Stimulated activated CD4-positive, alpha-beta T cell treated with anti-CD3 and anti-CD28 coated beads, Interleukin-1b, Interleukin-23, amount 100 ng/mL, for 4 hours (primary cell): ENCODE results near the gene SPINDOC.
A peak's percentile ranks its signal among the peaks of the same experiment; 100 is the strongest.
"Not testable (repeated sequence)": the region's sequence is repeated elsewhere in the genome, so short reads cannot be mapped to it uniquely, and the experiment has no call there.

ENCODE experiments used
- DNase-seq, 2 donors: peaks; one replicate each; pipeline ENCODE4 v3.0.0-alpha.2; 2020; ENCODE audit warnings: low read depth in 2 of 2

Gene SPINDOC

GRCh38 chr11:63785823-63786222 lies 27.4 kb upstream of the SPINDOC start:
- DNase-seq: no peak

GRCh38 chr11:63791495-63792167 lies 21.6 kb upstream of the SPINDOC start:
- DNase-seq: no peak

DNA sequence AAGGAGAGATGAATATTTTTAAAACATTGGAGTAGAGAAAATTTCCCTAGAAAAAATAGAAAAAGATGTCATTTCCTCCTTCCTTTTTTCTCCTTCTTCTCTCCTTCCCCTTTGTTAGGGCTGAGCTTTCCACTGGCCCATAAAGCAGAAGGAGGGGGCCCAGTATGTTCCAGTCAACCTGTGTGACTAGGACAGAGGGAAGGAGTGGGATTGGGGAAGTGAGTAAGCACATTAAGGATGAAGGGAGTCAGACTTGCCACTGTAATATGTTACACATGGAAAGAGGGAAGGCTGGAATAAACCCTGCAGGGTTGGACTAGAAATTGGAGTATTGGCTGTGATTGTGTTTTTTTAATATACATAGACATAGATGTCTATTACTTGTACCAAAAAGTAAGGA lies 20.1 kb upstream of the SPINDOC start:
- no peak for DNase-seq

DNA sequence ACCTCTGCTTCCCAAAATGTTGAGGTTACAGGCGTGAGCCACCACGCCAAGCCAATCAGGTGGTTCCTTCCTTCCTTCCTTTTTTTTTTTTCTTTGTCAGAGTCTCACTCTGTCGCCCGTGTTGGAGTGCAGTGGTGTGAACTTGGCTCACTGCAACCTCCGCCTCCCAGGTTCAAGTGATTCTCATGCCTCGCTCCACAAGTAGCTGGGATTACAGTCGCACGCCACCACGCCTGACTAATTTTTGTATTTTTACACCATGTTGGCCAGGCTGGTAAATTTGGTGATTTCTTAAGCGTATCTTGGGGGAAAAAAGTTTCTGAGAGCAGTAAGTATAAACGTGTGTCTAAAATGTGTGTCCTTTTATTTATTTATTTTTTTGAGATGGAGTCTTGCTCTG lies 18.2 kb upstream of the SPINDOC start:
- DNase-seq: no peak

DNA sequence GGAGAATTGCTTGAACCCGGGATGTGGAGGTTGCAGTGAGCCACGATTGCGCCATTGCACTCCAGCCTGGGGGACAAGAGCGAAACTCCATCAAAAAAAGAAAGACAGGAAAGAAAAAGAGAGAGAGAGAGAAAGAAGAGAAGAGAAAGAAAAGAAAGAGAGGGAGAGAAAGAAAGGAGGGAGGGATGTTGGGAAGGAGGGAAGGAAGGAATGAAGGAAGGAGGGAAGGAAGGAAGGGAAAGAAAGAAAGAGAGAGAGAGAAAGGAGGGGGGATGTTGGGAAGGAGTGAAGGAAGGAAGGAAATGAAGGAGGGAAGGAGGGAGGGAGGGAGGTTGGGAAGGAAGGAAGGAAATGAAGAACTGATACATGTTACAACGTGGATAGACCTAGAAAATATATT lies 12.3 kb upstream of the SPINDOC start:
- DNase-seq: no peak

DNA sequence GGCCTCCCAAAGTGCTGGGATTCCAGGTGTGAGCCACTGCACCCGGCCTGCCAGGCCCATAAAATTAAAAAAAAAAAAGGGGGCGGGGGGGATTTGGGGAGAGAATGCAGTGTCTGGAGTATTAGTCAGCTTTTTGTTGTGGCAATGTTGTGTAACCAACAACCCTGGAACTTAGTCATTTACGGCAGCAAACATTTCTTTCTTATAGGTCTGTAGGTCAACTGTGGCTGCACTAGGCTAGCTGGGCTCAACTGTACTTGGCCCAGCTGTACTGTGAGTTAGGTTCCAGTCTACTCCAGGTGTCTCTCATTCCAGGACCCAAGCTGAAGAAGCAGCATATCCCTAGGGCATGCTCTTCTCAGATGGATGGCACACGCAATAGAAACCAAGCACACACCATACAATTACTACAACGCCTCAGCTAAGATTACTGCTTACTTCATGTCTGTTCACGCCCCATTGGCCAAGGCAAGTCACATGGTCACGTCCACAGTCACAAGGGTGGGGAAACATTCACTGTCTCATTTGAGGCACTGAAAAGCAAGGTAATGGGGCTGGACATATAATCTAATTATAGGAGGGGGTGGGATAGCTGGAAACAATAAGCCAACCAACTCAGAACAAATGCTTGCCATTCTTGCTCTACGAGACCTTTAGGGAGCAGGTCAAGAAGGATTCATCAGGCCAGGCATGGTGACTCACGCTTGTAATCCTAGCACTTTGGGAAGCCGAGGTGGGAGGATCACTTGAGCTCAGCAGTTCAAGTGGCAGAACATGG lies 10.4 kb upstream of the SPINDOC start:
- no peak for DNase-seq

- no peak for DNase-seq
Observed at GRCh38 chr11:63804259-63804658, 9.0 kb upstream of the SPINDOC start.

- DNase-seq: no peak
Observed at GRCh38 chr11:63805844-63806415, 7.3 kb upstream of the SPINDOC start.

DNA sequence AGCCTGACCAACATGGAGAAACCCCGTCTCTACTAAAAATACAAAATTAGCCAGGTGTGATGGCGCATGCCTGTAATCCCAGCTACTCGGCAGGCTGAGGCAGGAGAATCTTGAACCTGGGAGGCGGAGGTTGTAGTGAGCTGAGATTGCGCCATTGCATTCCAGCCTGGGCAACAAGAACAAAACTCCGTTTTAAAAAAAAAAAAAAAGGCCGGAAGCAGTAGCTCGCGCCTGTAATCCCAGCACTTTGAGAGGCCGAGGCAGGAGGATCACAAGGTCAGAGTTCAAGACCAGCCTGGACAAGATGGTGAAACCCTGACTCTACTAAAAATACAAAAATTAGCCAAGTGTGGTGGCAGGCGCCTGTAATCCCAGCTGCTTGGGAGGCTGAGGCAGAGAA lies 2.9 kb upstream of the SPINDOC start:
- not testable (repeated sequence) for DNase-seq

- no peak for DNase-seq
Observed at GRCh38 chr11:63811522-63811921, 1.7 kb upstream of the SPINDOC start.

DNA sequence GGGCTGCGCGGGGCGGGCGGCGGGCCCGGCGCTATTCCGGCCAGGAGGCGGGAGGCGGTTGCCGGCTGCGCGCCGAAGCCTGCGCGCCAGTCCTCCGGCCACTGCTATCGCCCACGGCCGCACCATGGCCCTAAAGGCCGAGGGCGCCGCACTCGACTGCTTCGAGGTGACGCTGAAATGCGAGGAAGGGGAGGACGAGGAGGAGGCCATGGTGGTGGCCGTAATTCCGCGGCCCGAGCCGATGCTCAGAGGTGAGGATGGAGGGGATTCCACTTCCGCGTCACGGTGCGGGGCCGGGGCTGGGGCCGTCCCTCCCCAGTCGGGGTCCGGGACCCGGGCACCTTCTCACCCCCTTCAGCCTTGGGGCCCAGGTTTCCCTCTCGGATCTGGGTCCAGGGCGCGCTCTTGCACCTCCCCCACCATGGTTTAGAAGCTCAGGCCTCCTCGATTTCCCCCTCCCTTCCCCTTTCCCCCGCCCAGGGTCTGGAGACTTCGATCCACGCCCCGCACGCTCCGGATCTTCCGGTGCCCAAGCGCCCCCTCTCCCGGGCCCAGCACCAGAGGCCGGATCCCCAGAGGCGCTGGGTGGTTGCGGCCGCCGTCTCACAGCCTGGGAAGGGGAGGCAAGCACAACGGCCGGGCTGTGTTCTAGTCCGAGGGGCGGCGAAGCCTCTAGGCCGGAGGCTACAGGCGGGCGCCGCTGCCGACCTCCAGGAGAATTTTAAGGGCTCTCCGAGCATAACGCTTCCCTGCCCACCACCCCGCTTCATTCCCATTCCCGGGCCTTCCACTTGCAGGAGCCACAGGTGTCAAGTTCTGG lies 517 bp downstream of the SPINDOC start:
- peak in 1 of 2 donors; percentile 32 for DNase-seq

- no peak for DNase-seq
Observed at GRCh38 chr11:63814383-63814736, 1.1 kb downstream of the SPINDOC start.

DNA sequence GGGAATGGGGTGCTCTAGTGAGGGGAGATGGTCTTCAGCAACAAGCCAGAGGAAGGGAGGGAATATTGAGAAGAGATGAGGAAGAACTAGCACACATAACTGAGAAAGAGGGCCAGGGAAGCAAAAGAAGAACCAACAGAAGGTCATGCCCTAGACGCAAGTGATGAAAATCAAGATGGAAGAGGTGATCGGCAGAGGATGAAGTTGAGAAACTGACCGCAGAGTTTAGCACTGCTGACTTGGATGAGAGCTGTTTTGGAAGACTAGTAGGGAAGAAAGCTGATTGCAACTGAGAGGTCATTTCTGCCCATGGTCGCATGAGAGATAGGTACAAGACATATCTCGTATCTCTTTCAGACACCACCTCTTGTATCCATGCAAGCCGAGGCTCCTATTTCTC lies 2.9 kb downstream of the SPINDOC start:
- DNase-seq: no peak

DNA sequence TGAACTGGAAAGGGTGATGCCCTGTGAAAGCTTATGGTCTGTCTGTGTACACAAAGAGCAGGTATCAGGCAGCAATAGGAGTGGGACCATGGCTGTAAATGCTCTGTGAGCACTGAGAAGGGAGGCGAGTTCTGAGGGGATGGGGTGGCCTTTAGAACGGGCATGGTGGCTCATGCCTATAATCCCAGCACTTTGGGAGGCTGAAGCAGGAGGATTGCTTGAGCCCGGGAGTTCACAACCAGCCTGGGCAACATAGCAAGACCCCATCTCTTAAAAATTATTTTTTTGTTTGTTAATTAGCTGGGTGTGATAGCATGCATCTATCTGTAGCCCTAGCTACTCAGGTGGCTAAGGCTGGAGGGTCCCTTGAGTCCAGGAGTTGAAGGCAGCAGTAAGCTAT lies 3.5 kb downstream of the SPINDOC start:
- DNase-seq: no peak

DNA sequence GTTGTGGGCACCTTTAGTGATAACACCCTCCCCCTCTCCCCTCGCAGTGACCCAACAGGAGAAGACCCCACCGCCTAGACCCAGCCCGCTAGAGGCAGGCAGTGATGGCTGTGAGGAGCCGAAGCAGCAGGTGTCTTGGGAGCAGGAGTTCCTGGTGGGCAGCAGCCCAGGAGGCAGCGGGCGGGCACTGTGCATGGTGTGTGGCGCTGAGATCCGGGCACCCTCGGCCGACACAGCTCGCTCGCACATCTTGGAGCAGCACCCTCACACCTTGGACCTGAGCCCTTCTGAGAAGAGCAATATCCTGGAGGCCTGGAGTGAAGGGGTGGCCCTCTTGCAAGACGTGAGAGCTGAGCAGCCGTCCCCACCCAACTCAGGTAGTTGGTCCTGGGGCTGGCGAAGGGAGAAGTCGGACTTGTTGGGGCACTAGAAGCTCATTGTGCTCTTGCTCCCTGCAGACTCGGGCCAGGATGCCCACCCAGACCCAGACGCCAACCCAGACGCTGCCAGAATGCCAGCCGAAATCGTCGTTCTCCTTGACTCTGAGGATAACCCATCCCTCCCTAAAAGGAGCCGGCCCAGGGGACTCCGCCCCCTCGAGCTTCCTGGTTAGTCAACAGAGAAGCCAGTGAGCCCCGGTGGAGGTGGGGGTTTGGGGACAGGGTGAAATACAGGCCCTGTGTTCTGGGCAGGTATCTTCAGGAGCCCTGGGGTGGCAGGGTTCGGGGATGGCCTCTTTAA lies 4.7 kb downstream of the SPINDOC start:
- no peak for DNase-seq

- DNase-seq: no peak
Observed at GRCh38 chr11:63818609-63819008, 5.4 kb downstream of the SPINDOC start.

DNA sequence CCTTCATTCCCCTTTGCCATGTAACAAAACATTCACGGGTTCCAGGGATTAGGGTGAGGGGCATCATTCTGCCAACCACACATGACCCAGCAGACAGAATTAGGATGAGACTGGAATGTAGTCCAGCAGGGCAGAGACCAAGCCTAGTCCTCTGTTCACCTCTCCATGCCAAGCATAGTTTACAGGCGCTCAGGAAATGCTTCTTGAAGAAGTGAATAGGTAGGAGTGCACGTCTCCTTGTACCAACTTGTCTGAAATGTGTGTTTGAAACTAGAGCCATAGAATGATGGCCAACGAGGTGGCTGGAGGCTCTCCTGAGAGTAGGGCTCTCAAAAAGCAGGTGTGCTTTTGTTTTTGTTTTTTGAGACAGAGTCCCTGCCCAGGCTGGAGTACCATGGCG lies 8.2 kb downstream of the SPINDOC start:
- DNase-seq: no peak

- no peak for DNase-seq
Observed at GRCh38 chr11:63826471-63827190, 13.4 kb downstream of the SPINDOC start.

DNA sequence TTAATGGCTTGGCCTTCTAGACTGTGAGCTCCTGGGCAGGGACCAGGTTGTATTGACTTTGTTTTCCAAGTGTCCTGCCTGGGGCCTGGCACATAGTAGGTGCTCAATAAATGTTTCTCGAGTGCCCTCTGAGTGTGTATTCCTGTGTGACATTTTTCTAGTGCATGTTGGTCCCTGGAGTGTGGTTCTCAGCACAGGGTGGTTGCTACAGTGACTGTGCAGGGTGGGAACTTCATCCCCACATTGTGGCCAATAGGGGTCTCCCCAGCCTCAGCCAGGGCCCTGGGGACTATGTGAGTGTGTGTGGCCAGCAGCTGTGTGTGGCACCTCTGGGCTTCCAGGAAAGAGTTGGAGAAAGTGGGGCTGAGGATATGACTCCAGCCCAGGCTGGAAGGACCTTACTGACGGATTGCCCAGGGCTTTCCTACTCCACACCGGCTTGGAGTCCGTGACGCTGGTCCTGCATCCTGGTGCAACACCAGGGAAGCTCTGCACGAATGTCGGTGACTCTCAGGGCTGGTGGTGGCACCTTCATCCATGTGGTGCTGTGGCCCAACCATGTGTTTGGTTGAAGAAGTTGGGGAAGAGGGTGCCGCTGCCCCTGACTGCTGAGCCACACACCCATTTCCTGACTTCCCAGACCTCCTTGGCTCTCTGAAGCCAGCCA lies 16.7 kb downstream of the SPINDOC start:
- no peak for DNase-seq

DNA sequence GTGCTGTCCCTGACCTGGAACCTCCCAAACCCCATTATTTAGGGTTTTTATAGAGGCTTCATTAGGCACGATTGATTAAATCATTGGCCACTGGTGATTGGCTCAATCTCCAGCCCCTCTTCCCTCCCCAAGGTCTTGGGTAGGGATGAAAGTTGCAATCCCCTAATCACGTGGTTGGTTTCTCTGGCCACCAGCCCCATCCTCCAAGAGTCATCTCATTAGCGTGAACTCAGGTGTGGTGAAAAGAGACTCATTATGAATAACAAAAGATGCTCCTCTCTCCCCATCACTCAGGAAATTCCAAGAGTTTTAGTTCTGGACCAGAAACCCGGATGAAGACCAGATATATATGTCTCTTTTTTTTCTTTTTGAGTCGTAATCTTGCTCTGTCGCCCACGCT lies 18.1 kb downstream of the SPINDOC start:
- DNase-seq: no peak
